Measurements from ENCODE around the gene MRPL52. TPM values are rescaled to one million over a fixed set of nuclear protein-coding genes. Genes with fewer than 3 reads are reported as not detected.
A peak's percentile ranks its signal among the peaks of the same experiment; 100 is the strongest.

Gene MRPL52
- total and polyA plus RNA-seq, 2 of the 13 experiments (the other 11 are each of a cell fraction or from before 2014, with no cell fraction given) = 118 to 329 TPM

- TF ChIP-seq IRF1 (CRISPR knock-in tag; IDR thresholded peaks at IDR 0.05; ENCODE audit: low read depth) (0 out of 2 replicates have a peak, but pooled peaks have one; percentile 87), GPBP1L1 (CRISPR knock-in tag; IDR thresholded peaks at IDR 0.05) (no peak), ZNF407 (CRISPR knock-in tag; IDR thresholded peaks at IDR 0.05; ENCODE audit: not compliant biosample characterization) (peak; percentile 84), ZNF713 (CRISPR knock-in tag; IDR thresholded peaks at IDR 0.05) (peak; percentile 95), SMAD9 (CRISPR knock-in tag; IDR thresholded peaks at IDR 0.05) (no peak; the same call in none of the 2 replicates), CREM (IDR thresholded peaks at IDR 0.05) (peak; percentile 95), CREM (CRISPR knock-in tag; IDR thresholded peaks at IDR 0.05) (no peak), EHMT2 (IDR thresholded peaks at IDR 0.05; ENCODE audit: borderline replicate concordance, low read depth, low read length) (peak; percentile 100), ZFP36L1 (CRISPR knock-in tag; IDR thresholded peaks at IDR 0.05) (no peak), SP4 (CRISPR knock-in tag; IDR thresholded peaks at IDR 0.05) (peak; percentile 90), GRHL1 (CRISPR knock-in tag; conservative IDR thresholded peaks at IDR 0.05) (no peak), E2F5 (CRISPR knock-in tag; conservative IDR thresholded peaks at IDR 0.05) (no peak), ZNF747 (CRISPR knock-in tag; IDR thresholded peaks at IDR 0.05; ENCODE audit: borderline replicate concordance) (peak; percentile 38; the same call in 1 of the 2 replicates), ARNT (IDR thresholded peaks at IDR 0.05) (no peak), THAP7 (CRISPR knock-in tag; IDR thresholded peaks at IDR 0.05) (no peak)
Measured at GRCh38 chr14:22829661-22830442, at the start of gene MRPL52 (continued).

Data from HepG2 (cell line).